GM18499 (cell line): ENCODE results near the gene PIK3R5.
"Not testable (repeated sequence)": the region's sequence is repeated elsewhere in the genome, so short reads cannot be mapped to it uniquely, and the experiment has no call there.

Experiments
- ATAC-seq: cut with Tn5 transposase; IDR thresholded peaks from one replicate; pipeline ENCODE4 v1.9.1; 2021; ENCODE audit warnings: moderate number of reproducible peaks; ENCODE audit not compliant: insufficient read depth, unreplicated experiment

Gene PIK3R5

DNA sequence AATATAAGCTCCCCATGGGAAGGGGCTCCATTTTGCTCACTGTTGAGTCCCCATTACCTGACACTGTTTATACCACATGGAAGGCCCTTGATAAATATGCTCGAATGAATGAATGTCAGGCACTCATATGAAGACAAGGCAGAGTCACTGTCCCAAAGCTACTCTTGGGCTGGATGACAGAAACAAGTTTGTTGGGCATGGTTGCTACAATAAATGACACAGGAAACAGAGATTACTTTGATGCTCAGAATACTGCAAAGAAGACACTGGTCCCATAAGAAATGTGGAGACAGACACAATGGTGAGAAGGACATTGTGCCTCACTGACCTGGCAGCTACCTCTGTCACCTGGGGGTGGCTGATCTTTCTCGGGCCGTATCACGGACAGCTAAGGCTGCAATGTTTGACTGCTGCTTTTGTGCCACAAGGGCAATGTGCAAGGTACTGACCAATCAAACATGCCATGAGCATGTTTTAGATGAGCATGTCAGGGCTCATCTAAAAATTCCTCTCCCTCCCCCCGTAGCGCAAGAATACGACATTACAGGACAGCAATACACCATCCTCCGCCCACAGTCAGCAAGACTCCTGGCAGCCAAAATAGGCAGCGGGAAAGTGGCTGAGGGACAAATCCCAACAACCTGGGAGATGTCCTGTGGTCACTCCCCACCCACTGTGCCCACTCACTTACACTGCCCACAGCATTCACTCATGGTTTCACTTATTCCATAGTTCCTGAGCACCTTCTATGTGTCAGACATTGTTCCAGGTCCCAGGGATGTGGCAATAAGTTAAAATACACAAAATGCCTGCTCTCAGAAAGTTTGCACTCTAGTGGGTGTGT lies 103.1 kb downstream of the PIK3R5 start:
- ATAC-seq, result no peak

DNA sequence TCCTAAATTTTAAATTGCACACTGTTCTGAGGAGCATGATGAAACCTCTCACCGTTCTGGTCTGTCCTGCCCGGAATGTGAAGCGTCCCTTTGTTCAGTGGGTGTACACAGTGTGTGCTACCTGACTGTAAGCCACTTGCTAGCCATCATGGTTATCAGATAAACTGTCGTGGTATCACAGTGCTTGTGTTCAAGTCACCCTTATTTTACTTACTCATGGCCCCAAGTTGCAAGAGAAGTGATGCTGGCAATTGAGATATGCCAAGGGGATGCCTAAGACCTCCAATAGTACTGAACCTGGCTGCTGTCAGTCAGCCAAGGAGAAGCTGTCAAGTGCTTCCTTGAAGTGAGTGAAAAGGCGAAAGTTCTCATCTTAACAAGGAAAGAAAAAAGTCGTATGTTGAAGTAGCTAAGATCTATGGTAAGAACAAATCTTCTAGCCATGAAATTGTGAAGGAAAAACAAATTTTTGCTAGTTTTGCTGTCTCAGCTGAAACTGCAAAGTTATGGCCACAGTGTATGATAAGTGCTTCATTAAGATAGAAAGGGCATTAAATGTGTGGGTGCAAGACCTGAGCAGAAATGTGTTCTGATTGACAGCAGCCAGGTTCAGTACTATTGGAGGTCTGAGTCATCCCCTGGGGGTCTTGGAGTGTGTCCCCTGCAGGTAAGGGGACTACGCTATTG lies 103.9 kb downstream of the PIK3R5 start:
- no peak for ATAC-seq

DNA sequence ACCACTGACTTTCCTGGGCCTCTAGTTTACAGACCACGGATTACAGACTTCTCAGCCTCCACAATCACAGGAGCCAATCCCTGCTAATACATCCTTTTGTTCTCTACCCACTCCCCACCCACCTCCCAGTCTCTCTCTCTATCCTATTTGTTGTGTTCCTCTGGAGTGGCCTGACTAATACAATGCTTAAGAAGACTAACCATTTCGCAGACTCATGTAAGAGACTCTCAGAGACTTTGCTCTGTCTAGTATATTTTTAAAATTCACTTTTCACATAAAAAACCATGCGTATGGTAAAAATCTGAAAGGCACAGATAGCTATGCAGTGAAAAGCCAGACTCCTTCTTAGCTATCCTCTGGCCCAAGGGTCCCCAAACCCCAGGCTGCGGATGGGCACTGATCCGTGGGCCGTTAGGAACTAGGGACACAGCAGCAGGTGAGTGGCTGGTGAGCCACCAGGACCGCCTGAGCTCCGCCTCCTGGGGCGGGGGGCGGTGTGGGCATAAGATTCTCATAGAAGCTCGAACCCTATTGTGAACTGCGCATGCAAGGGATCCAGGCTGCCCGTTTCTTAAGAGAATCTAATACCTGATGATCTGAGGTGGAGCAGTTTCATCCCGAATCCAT lies 105.6 kb downstream of the PIK3R5 start:
- ATAC-seq, result no peak

DNA sequence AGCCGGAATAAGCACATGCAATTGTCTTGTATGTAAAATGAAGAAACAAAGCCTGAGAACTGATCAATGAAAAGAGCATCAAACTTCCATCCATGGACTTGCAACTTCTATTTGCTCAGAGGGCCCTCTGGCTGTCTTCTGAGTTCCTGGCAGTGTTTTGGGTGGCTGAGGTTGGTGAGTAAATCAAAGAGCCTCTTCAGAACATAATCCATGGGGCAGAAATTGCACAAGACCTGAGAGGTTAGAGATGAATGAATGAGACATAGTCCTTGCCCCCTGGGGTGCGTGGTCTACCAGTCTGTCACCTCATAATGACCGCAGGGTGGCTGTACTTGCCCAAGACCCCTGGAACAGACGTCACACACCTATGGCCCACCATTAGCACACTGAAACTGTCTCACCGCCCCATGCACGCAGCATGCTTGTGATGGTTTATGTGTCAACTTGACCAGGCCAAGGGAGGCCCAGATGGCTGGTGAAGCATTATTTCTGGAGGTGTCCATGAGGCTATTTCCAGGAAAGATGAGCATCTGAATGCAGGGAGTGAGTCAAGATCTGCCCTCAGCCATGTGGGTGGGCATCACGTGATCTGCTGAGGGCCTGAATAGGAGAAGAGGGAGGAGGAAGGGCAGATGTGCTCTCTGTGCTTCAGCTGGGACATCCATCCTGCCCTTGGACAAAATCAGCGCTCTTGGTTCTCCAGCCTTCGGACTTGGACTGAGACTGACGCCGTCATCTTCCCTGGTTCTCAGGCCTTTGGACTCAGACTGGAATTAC lies 106.3 kb downstream of the PIK3R5 start:
- ATAC-seq, result no peak

DNA sequence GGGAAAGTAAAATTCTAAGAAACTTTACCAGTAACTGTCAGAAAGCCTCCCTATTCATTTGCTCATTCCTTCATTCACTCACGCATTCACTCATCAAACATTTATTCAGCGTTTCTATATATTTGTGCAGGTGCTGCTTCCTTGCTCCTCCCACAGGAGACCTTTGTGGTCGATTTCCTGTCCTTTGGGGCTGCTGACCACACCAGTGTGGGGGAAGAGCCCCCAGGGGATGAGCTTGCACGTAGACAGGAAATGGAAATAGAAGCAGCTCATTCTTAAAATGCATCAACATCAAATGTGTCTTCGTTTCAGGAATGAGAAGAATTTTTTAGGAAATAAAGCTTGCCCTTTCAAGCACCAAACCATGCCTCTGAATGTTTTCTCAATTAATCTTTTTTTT lies 107.6 kb downstream of the PIK3R5 start:
- ATAC-seq, result peak; percentile 30

DNA sequence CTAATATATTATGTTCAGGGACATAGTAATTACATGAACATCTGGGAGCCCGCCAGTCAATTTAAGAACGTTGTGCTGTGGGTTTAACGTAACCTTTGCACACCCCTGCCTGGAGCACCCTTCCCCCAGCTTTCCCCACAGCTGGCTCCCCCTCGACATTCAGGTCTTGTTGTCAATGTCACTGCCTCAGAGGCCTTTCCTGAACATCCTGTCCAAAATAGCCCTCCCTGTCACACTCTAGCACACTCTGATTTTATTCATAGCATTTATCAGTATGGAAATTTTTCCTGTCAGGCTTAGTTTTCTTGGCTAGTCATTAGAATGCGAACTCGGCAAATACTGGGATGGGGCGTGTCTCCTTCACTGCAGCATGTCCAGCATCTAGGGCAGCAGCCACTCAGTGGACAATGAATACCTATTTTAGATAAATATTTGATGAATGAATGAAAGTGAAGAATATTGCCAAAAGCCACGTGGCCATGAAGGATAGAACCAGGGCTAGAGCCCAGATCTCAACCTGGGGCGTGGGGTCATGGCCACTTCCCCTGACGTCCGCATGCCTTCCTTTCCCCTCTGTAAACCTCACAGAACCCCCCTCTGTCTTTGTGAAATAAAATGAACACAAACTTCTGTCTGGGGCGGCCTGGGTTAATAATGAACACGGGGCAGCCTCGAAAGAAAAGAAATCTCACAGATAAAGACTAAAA lies 108.5 kb downstream of the PIK3R5 start:
- ATAC-seq, result no peak

DNA sequence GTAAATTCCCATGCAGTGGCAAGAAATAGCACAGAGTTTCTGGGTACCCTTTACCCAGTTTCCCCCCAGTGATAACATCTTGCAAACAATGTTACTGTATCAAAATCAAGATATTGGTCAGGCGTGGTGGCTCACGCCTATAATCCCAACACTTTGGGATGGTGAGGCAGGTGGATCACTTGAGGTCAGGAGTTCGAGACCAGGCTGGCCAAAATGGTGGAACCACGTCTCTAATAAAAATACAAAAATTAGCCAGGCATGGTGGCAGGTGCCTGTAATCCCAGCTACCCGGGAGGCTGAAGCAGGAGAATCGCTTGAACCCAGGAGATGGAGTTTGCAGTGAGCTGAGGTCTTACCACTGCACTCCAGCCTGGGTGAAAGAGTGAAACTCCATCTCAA lies 109.3 kb downstream of the PIK3R5 start:
- not testable (repeated sequence) for ATAC-seq

DNA sequence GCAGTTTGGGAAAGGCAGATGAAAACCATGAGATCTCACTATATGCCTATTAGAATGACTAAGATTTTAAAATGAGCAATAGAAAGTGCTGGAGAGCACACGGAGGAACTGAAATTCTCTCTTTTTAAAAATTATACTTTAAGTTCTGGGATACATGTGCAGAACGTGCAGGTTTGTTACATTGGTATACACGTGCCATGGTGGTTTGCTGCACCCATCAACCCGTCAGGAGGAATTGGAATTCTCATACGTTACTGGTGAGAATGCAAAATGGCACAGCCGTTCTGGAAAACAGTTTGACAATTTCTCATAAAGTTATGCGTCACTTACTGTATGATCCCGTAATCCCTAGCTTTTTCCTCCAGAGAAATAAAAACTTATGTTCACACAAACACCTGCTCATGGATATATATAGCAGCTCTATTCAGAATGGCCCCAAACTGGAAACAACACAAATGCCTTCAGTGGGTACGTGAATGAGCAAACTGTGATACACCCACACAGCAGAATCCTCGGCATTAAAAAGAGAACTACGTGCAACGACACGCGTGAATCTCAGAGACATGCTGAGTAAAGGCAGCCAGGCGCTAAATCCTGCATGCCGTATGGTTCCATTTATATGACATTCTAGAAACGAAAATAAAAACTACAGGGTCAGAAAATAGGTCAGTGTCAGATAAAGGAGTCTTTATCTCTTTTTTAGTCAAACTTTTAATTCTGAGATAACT lies 109.9 kb downstream of the PIK3R5 start:
- ATAC-seq, result no peak

DNA sequence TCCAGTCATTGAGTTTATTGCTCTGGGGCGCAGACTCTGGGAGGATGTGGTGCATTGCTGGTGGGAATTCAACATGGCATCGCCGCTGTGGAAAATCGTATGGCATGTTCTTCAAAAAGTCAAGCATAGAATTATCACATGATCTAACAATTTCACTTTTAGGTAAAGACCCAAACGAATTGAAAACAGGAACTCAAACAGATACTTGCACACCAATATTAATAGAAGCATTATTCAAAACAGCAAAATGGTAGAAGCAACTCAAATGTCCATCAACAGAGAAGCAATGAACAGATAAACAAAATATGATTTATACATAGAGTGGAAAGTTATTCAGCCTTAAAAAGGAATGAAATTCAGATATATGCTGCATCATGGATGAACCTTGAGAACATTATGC lies 113.9 kb downstream of the PIK3R5 start:
- no peak for ATAC-seq

DNA sequence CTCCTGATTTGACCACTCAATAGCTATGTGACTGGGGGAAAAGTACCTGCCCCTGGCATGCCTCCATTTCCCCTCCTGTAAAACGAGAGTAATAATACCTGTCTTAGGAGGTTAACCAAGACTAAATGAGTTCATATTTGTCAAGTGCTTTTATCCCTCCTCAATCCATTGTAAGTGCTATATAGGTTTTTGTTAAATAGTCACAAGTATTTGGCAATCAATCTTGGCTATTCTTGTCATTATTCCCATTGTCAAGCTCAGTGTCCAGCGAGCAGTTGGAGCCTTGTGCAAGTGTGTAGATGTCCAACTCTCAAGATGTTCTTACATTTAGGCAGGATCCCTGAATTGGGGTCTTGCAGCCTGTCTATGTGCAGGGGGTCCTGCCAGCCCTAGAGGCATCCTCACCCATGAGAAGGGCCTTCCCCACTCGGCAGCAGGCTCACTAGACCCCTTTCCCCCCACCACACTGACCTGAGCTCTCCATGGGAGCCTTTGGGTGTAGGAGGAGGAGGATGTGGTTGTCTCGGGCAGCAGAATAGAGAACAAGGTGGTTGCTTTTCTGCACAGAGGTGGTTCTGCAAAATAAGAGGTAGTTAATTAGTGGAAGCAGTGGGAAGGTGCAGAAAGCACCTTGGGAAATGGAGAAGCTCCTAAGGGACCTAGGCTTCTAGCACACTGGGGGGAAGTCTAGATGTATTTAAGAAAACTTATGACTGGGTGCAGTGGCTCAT lies 116.0 kb downstream of the PIK3R5 start:
- no peak for ATAC-seq

DNA sequence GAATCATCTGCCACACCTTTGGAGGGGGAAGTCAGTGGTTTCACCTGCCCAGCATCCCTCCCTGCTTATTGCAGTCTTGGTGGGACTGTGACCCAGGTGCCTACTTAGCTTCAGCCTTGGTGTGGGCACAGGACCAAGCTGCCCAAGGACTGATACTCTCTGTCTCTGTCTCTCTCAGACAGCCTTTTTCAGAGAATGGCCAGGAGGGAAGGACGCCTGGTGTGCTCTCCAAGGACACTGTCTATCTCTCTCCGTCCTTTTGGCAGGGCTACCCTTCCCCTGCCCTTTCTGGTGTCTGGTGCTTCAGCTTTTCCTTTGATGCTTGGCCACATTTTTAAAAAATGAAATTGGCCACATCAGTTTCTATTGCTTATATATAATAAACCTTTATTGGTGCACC lies 117.6 kb downstream of the PIK3R5 start:
- no peak for ATAC-seq

DNA sequence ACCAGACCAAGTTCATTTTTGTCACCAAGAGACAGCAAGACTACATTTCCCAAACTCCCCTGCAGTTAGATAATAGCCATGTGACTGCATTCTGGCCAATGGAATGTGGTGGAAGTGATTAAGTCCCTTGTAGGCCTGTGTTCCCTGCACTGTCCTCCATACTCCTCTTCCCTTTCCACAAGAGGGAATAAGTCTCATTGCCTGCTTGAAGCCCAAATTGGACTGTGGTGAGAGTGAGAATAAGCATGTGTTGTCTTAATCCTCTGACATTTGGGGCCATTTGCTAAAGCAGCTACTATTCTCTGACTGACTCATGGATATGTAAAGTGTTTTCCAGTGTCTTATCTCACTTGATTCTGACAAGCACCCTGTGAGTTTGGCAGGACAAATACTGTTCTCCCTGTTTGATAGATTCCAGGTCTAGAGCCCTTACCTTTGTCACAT lies 118.7 kb downstream of the PIK3R5 start:
- no peak for ATAC-seq

DNA sequence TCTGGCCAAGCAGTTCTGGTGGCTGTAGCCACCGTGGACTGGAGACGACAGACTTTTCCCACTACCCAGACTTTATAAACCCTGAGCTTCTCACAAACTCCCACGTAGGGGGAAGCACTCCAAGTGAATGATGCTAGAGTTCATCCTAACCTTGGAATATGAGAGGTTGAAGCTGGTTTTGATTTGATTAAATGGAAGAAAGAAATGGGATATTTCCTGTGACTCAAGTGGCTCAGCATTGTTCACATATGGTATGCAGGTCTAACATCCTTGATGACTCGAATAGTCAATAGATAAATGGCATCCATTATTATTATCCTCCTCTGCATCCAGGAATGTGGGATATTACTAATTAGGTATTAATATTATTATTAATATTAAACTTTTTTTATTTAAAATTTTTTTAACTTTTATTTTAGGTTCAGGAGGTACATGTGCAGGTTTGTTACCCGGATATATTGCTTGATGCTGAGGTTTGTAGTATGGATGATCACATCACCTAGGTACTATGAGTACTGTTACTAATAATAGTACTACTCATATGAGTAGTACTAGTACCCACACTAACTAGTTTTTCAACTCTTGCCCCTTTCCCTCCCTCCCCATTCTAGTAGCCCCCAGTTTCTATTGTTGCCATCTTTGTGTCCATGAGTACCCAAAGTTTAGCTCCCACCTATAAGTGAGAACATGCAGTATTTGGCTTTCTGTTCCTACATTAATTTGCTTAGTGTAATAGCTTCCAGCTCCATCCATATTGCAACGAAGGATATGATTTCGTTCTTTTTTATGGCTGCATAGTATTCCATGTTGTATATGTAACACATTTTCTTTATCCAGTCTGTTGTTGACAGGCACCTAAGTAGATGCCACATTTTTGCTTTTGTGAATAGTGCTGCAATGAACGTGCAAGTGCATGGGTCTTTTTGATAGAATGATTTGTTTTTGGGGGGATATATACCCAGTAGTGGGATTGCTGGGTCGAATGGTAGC lies 121.0 kb downstream of the PIK3R5 start:
- no peak for ATAC-seq

DNA sequence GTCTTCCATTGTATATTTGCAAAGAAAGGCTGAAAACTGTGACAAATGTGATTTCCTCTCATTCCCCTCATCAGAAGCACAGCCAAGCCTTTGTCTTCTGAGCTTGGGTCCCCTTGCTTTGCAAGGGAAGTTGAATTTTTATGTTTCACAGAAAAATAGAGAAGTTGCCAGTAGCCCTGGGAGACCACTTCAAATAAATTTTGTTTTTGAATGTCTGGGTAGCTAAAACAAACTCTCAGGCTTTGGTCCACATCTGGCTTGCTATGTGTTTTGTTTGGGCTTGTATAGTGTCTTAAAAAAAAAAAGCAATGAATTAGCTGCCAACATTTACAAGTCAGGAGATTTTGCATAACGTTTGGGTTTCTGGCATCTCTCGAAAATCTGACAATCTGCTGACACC lies 122.2 kb downstream of the PIK3R5 start:
- no peak for ATAC-seq

DNA sequence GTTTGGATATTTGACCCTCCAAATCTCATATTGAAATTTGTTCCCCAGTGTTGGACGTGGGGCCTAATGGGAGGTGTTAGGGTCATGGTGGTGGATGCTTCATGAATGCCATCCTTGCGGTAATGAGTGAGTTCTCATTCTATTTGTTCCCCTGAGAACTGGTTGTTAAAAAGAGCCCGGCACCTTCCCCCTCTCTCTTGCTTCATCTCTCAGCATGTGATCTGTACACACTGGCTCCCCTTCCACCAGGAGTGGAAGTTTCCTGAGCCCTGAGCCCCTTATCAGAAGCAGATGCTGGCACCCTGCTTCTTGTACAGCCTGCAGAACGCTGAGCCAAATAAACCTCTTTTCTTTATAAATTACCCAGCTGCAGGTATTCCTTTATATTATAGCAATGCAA lies 123.7 kb downstream of the PIK3R5 start:
- no peak for ATAC-seq

DNA sequence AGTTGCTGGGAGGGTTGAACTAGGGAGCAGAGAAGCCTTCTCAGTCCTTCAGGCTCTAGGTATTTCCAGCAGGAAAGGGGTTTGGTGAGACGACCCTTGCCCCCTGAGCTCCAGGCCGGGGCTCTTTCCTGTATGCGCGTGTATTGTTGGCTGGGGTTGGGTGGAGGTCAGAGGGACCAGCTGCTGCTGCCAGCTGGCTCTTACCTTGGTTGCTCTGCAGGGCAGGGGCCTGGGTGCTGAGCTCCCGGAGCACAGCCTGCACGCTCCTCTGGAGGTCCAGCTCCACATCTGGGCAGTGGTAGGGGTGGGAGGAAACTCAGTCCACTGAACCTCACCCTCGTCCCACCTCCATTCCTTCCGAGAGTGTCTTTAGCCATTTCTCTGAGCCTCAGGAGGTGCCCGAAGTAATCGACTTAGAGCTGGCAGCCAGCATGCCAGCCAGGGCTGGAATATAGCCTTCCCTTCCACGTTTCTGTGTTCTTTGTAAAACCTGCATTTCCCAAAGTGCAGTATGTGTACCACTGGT lies 126.0 kb downstream of the PIK3R5 start:
- ATAC-seq, result no peak

DNA sequence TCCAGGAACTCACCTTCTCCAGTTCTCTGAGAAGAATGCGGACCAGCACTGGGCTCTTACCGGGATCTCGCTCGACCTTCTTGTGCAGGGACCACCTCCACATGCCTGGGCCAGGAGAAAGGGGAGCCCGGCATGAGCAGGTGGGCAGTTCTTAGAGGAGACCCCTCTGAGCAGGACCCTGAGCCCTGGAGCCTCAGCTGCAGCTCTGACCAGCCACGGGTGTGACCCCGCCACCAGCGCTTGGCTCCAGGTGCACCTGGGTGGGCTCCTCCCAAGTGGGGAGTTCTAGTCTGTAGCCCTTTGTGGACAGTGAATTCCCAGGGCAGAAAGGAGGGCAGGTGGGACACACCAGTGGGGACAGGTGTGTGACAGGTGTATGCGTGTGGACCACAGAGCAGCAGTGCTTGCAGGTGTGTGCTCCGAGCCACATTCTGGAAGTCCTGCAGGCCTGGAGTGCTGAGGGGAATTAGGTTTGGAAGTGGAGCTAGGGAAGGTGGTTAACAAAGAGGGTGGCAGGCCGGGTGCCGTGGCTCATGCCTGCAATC lies 126.9 kb downstream of the PIK3R5 start:
- no peak for ATAC-seq
